H4 (cell line): ENCODE measurements around the gene PWWP2B. TPM values are rescaled to one million over a fixed set of nuclear protein-coding genes. Genes with fewer than 3 reads are reported as not detected.

Experiments
- DNase-seq: peaks from one replicate; pipeline ENCODE4 v3.0.0-alpha.2; 2015; ENCODE audit warnings: low spot score
- total RNA-seq: library from RNA; depleted of rRNA; stranded (reverse); fragments of >200 nt; shearing (Covaris generic); gene quantifications from 2 replicates; pipeline ENCODE4 v1.2.3, GENCODE V29; 2014

PWWP2B gene
- total RNA-seq, 1 experiment from 2014 or later: 2.2 TPM

GRCh38 chr10:132407243-132407746 is 10.3 kb downstream of the PWWP2B start:
- DNase-seq: no peak

- no peak for DNase-seq
Measured at GRCh38 chr10:132407846-132408278, 10.9 kb downstream of the PWWP2B start.

GRCh38 chr10:132408367-132408781 is 11.4 kb downstream of the PWWP2B start:
- DNase-seq: no peak

GRCh38 chr10:132408823-132409666 is 12.0 kb downstream of the PWWP2B start:
- DNase-seq: no peak

GRCh38 chr10:132409667-132410028 is 12.6 kb downstream of the PWWP2B start:
- no peak for DNase-seq

- DNase-seq: no peak
Measured at GRCh38 chr10:132410056-132410778, 13.2 kb downstream of the PWWP2B start.

GRCh38 chr10:132410779-132411532 is 14.0 kb downstream of the PWWP2B start:
- no peak for DNase-seq

- no peak for DNase-seq
Measured at GRCh38 chr10:132411561-132412253, 14.7 kb downstream of the PWWP2B start.

GRCh38 chr10:132412316-132413192 is 15.6 kb downstream of the PWWP2B start:
- DNase-seq: no peak

GRCh38 chr10:132413226-132414205 is 16.5 kb downstream of the PWWP2B start:
- DNase-seq: no peak

GRCh38 chr10:132414402-132415016 is 17.5 kb downstream of the PWWP2B start:
- DNase-seq: no peak

- DNase-seq: no peak
Measured at GRCh38 chr10:132415255-132415654, 18.3 kb downstream of the PWWP2B start.

GRCh38 chr10:132415956-132416355 is 19.0 kb downstream of the PWWP2B start:
- DNase-seq: no peak

- DNase-seq: no peak
Measured at GRCh38 chr10:132416566-132417256, 19.7 kb downstream of the PWWP2B start.

- DNase-seq: no peak
Measured at GRCh38 chr10:132417257-132417910, 20.4 kb downstream of the PWWP2B start.

- no peak for DNase-seq
Measured at GRCh38 chr10:132417957-132418441, 21.0 kb downstream of the PWWP2B start.
